HG03565 (cell line): Measurements from ENCODE around the gene ZNHIT6.
"Not testable (repeated sequence)": the region's sequence is repeated elsewhere in the genome, so short reads cannot be mapped to it uniquely, and the experiment has no call there.

Experiments used
- ATAC-seq: cut with Tn5 transposase; IDR thresholded peaks from one replicate; pipeline ENCODE4 v1.9.1; 2021; ENCODE audit warnings: mild to moderate bottlenecking, moderate library complexity; ENCODE audit not compliant: unreplicated experiment

ZNHIT6 gene

GRCh38 chr1:85707990-85708828 is at the start of gene ZNHIT6:
Gene ZNHIT6, minus strand, starts transcription at chr1:85708433. Its CDS starts 149 bp downstream, at chr1:85708284.
- ATAC-seq: peak; percentile 80

GRCh38 chr1:85756864-85757263 is 48.6 kb upstream of the ZNHIT6 start:
- ATAC-seq: no peak

GRCh38 chr1:85748120-85748519 is 39.9 kb upstream of the ZNHIT6 start:
- ATAC-seq: no peak

- no peak for ATAC-seq
Measured at GRCh38 chr1:85746777-85747176, 38.5 kb upstream of the ZNHIT6 start.

- no peak for ATAC-seq
Measured at GRCh38 chr1:85743814-85744213, 35.6 kb upstream of the ZNHIT6 start.

GRCh38 chr1:85734931-85735330 is 26.7 kb upstream of the ZNHIT6 start:
- ATAC-seq: no peak

- ATAC-seq: no peak
Measured at GRCh38 chr1:85718678-85719340, 10.6 kb upstream of the ZNHIT6 start.

GRCh38 chr1:85714418-85715114 is 6.3 kb upstream of the ZNHIT6 start:
- ATAC-seq: not testable (repeated sequence)

GRCh38 chr1:85708829-85709227 is 595 bp upstream of the ZNHIT6 start:
- no peak for ATAC-seq

GRCh38 chr1:85707267-85707989 is 805 bp downstream of the ZNHIT6 start:
- ATAC-seq: peak; percentile 15

GRCh38 chr1:85705940-85706339 is 2.3 kb downstream of the ZNHIT6 start:
- no peak for ATAC-seq

GRCh38 chr1:85700422-85700821 is 7.8 kb downstream of the ZNHIT6 start:
- ATAC-seq: no peak

GRCh38 chr1:85697895-85698294 is 10.3 kb downstream of the ZNHIT6 start:
- no peak for ATAC-seq

GRCh38 chr1:85692730-85693314 is 15.4 kb downstream of the ZNHIT6 start:
- ATAC-seq: no peak

GRCh38 chr1:85689775-85690404 is 18.3 kb downstream of the ZNHIT6 start:
- ATAC-seq: no peak

- no peak for ATAC-seq
Measured at GRCh38 chr1:85683292-85684025, 24.8 kb downstream of the ZNHIT6 start.

- no peak for ATAC-seq
Measured at GRCh38 chr1:85681087-85681486, 27.1 kb downstream of the ZNHIT6 start.

GRCh38 chr1:85678193-85678592 is 30.0 kb downstream of the ZNHIT6 start:
- ATAC-seq: no peak

- no peak for ATAC-seq
Measured at GRCh38 chr1:85677656-85678055, 30.6 kb downstream of the ZNHIT6 start.
